ENCODE data around the gene CCNA2.

The CCNA2 gene

DNA sequence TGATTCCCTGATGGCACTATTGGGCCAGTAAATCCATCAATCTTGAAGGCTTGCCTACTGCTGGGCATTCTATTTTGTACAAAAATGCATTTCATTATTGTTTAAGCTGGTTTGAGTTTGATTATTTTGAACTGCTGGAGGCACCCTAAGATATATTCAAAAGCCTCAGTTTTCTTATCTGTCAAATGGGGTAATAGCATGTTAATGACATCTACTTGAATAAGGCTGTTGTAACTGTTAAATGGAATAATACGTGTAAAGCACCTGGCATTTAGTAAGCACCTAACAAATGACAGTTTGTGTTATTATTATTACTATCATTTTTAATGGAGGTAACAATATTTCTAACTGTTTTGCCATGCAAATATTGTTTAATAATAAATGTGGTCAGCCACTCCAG, 51.8 kb downstream of the CCNA2 start:
- no peak for DNase-seq

GRCh38 chr4:121769341-121769740, 54.3 kb downstream of the CCNA2 start:
- no peak for DNase-seq

- DNase-seq: no peak
Measured at GRCh38 chr4:121767166-121767565, 56.5 kb downstream of the CCNA2 start.

Measured in midbrain (tissue), 1 donor.